ENCODE data around the gene SLC22A7. TPM values are rescaled to one million over a fixed set of nuclear protein-coding genes. Genes with fewer than 3 reads are reported as not detected.

SLC22A7 gene
- total RNA-seq, 2 donors from 2014 or later: not detected

DNA sequence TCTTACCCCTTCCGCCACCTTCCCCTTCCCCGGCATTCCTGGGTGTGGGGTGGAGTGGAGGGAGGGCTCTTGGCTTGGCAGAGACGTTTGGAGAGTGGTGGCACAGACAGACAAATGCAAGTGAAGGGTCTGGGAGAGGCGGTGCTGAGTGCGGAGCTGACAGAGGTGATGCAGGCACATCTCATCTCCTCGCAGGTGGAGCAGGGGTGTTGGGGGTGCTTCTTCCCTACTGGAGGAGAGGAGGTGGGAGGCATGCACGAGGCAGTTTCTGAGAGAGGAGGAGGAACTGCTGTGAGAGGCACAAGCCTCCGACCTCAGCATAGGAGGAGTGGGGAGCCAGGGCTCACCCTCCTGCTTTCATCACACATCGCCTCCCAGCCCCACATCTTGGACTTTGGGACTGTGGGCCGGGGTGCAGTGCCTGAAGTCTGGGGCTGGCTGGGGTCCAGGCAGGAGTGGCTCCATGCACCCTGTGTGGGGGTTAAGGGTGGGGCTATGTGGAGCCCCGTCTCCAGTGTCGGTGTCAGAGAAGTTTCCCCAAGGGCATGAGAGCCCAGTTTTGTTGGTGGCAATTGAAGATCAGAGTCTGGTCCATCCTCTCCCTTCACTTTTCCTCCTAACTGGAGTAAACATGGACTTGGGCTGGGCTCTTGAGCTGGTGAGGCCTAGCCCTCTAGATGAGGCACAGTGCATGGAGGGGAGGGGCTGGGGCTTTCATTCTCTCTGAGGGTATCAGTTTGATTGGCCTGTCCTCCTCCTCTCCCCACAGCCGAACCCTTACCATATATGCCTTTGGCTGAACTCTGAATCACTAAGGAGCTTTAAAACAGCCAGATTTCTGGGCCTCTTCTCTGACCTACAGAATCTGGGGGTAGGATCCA lies 20.2 kb upstream of the SLC22A7 start:
- DNase-seq (no peak), ATAC-seq (peak in 1 of 2 donors; percentile 19)
- intact Hi-C loops (cut with DNase I): no loop called here

DNA sequence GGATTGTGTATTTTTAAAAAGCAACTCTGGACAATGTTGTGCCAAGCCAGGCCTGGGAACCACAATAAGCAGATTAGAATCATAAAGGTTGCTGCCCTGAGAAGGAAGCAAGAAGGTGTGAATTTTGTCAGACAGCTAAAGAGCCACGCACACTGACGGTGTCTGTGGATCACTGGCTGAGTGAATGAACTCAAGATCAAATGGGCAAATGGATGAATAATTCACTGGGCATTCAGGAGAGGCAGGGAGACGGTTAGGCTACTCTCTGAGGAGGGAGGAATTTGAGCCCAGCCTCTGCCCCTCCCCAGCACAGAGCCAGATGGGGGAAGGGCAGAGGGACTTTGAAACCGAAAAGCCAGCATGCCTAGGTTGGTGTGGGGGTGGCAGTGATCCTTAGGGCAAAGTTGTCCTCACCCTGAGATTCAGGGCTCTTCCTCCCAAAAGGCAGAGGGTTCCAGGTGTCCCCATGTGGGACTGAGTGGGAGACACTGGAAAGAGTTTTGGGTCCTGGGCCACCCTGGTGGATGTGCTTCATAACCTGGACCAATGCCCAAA lies 19.5 kb upstream of the SLC22A7 start:
- ATAC-seq: peak in 1 of 2 donors; percentile 42
- no peak for DNase-seq
- intact Hi-C loops (cut with DNase I): no loop called here

DNA sequence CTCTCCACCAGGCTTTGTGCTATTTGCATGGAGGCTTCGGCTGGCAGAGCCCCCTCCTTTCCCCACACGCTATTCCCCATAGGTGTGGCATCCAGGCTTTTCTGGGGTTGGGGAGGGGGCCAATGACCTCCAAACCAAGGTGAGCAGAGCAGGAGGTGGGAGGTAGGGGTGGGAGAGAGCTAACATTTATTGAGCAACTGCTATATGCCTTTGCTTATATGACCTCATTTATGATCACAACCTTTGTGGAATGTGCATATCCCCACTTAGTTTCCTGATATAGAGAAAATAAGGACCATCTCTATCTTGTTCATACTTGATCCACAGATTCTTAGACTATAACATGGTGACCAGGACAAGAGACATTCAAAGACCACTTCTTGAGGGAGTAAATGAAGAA lies 17.8 kb upstream of the SLC22A7 start:
- DNase-seq (no peak), ATAC-seq (no peak)
- intact Hi-C loops (cut with DNase I): no loop called here

DNA sequence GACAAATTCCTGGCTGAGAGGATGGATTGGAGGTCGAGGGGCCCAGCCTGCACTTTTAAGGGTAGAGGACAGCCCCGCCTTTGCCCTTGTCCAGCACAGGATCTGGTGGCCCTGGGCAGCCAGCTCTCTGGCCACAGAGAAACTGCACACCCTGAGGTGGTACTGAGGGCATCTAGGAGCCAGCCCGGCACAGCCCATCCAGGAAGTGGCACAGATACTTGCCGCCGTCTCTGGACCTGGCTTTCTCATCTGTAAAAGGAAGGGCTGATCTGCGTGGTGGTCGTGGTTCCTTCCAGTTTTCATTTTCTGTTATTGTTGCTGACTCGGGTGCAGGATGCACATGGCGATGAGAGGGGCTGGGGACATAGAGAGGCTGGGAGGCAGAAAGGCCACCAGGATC lies 16.0 kb upstream of the SLC22A7 start:
- ATAC-seq: no peak

DNA sequence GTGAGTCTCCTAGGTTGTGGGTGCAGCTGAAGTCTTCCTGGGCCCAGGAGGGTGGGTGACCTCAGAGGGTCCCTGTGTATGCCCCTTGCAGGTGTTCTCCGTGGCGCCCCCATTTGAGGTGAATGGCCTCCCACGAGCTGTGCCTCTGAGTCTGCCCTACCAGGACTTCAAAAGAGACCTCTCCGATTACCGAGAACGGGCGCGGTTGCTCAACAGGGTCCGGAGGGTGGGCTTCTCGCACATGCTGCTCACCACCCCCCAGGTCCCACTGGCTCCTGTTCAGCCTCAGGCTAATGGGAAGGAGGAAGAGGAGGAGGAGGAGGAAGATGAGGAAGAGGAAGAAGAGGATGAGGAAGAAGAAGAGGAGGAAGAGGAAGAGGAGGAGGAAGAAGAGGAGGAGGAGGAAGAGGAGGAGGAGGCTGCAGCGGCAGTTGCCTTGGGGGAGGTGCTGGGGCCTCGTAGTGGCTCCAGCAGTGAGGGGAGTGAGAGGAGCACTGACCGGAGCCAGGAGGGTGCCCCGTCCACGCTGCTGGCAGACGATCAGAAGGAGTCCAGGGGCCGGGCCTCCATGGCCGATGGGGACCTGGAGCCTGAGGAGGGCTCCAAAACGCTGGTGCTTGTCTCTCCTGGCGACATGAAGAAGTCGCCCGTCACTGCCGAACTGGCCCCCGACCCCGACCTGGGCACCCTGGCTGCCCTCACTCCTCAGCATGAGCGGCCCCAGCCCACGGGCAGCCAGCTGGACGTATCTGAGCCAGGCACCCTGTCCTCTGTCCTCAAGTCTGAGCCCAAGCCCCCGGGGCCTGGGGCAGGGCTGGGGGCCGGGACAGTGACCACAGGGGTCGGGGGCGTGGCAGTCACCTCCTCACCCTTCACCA lies 15.2 kb upstream of the SLC22A7 start:
- no peak for DNase-seq
- intact Hi-C loops (cut with DNase I): no loop called here
- no peak for ATAC-seq

More for the DNA sequence above, 16.0 kb upstream of the SLC22A7 start:
- no peak for DNase-seq
- intact Hi-C loops (cut with DNase I): no loop called here

DNA sequence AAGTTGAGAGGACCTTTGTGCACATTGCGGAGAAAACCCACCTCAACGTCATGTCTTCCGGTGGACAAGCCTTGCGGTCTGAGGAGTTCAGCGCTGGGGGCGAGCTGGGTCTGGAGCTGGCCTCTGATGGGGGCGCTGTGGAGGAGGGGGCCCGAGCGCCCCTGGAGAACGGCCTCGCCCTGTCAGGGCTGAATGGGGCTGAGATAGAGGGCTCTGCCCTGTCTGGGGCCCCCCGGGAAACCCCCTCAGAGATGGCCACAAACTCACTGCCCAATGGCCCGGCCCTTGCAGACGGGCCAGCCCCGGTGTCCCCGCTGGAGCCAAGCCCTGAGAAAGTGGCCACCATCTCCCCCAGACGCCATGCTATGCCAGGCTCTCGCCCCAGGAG lies 14.6 kb upstream of the SLC22A7 start:
- intact Hi-C loops (cut with DNase I): no loop called here
- ATAC-seq (no peak), DNase-seq (no peak)

DNA sequence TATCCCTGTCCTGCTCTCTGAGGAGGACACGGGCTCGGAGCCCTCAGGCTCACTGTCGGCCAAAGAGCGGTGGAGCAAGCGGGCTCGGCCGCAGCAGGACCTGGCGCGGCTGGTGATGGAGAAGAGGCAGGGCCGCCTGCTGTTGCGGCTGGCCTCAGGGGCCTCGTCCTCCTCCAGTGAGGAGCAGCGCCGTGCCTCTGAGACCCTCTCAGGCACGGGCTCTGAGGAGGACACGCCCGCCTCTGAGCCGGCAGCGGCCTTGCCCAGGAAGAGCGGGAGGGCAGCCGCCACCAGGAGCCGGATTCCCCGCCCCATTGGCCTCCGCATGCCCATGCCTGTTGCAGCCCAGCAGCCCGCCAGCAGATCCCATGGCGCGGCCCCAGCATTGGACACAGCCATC lies 14.2 kb upstream of the SLC22A7 start:
- intact Hi-C loops (cut with DNase I): no loop called here
- ATAC-seq (no peak), DNase-seq (no peak)

DNA sequence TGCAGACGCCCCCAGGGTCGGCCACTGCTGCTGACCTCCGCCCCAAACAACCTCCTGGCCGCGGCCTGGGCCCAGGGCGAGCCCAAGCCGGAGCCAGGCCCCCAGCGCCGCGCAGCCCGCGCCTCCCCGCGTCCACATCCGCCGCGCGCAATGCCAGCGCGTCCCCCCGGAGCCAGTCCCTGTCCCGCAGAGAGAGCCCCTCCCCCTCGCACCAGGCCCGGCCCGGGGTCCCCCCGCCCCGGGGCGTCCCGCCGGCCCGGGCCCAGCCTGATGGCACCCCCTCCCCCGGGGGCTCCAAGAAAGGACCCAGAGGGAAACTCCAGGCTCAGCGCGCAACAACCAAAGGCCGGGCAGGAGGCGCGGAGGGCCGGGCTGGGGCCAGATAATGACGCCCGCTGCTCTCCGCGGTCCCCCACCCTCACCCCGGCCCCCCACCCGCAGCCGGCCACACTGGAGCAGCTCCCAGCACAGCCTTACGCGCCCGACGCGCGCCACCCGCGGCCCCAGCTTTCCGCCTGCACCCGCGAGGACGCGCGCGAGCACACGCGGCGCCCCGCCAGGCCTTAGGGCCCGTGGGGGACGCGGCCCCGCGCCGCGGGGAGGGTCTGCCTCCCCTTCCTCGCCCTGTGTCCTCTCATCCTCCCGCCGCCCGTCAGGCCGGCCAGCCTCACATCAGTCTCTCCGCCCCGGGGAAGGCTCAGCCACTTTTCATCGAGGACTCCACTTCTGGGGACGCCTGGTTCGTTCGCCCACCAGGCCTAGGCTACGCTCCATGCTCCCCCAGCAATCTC lies 12.9 kb upstream of the SLC22A7 start:
- intact Hi-C loops (cut with DNase I): no loop called here
- DNase-seq: no peak
- peak in 1 of 2 donors; percentile 41 for ATAC-seq

DNA sequence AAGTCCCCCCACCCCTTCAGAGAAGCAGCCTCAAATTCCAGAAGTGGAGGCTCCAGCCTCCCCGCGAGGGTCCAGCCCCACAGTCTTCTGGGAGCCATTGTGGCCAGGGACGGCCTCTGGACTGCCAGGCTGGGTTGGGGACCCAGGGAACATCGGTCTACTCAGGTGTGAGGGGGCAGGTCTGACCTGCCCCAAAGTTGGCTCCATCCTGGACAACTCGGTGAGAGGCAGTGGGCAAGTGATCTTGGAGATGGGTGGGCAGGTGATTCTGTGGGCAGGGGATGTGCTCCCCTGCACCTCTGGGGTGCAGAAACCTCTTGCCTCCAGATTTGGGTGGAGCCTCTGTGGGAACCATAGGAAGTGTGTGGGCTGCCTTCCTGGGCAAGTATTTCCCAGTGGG lies 12.2 kb upstream of the SLC22A7 start:
- intact Hi-C loops (cut with DNase I): no loop called here
- ATAC-seq (no peak), DNase-seq (no peak)

DNA sequence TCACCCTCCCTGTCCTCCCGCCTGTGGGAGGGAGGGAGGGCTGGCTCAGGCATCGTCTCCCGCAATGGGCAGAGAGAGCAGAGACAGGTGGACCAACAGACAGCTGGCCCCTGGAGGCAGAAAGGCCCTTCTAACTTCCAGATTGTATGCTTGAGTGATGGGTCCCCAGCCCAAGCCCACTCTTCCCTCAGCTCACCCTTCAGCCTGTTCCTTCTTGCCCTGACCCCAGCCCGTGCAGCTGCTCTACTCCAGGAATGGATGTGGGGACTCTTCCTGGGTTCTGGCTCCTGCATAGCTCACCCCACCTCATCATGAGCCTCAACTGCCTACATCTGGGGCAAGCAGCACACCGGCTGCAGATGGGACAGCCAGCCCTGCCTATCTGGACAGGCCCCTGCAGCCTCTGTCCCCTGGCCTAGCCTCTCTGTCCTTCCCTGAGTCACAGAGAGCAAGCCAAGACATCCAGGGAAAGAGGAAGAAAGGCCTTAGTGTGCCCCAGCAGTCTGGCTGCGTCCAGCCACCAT lies 11.5 kb upstream of the SLC22A7 start:
- DNase-seq: no peak
- ATAC-seq: no peak
- intact Hi-C loops (cut with DNase I): no loop called here

DNA sequence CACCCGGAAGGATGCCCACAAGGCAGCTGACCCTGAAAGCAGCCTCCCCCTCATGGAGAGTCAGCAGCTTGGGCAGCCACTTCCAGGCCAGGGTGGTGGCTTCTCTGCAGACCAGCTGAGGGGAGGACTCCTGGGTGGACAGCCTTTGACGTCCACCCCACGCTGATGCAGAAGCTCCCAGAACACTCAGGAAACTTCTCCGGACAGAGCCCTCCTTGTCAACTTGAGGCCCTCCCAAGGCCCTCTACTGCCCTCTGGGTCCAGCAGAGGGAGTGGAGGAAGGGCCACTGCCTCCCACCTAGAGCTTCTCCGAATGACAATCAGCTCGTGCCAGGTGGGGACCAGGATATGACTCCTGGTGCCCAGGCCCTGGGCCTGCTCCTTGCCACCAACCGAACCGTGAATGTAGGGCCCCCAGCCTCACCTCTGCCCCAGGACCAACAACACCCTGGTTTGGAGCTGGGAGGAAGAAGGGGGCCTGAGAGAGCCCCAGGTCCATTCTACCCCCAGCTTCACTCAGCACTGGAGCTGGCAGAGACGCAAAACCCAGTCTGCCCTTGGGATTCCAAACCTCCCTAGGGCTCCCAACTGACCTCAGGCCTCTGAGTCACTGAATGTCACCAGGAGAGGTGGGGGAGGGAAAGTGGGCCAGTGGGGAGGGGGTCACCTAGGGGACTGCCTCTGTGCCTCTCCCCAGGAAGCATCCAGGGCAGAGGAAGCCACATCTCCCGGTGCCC lies 10.9 kb upstream of the SLC22A7 start:
- no peak for ATAC-seq

DNA sequence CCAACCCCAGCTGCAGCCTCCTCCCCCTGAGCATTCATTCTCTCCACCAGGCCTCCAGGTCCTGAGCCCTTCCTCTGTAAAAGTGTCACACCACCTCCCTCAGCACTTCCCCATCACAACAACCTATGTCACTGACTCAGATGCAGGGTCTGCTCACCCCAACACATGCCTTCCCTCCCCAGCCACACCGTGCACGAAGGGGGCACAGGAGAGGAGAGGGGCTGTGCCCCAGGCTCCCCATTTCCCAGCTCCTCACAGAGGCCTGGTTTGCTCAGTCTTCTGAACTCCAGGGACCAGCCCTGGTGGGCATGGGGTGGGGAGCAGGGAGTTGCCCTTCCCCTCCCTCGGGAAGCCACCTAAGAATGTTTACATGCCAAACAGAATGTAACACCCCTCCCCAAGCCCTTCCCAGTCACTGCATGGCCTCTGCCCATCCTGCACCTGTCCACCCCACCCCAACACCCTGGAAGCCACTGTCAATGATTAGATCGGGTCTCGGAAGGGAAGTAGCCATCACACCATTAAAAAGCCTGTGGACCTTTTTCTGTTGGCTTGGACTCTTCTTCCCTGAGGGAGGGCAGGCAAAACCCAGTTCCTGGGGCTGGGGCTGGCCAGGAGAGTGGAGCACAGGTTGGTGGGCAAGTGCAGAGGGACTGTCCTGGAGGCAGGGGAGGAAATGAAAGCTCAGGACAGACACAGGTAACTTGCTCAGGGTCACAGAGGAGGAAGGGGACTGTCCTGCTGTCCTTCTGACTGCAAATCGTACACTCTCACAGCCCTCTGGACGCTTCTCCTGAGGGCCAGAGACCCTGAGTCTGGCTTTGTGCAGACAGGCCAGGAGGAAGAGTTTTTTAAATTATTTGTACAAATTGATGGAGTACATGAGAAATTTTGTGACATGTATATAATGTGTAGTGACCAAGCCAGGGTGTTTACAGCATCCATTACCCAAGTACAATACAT lies 10.1 kb upstream of the SLC22A7 start:
- DNase-seq (no peak), ATAC-seq (no peak)
- intact Hi-C loops (cut with DNase I): no loop called here

More for the DNA sequence above, 10.9 kb upstream of the SLC22A7 start:
- intact Hi-C loops (cut with DNase I): no loop called here
- DNase-seq: no peak

DNA sequence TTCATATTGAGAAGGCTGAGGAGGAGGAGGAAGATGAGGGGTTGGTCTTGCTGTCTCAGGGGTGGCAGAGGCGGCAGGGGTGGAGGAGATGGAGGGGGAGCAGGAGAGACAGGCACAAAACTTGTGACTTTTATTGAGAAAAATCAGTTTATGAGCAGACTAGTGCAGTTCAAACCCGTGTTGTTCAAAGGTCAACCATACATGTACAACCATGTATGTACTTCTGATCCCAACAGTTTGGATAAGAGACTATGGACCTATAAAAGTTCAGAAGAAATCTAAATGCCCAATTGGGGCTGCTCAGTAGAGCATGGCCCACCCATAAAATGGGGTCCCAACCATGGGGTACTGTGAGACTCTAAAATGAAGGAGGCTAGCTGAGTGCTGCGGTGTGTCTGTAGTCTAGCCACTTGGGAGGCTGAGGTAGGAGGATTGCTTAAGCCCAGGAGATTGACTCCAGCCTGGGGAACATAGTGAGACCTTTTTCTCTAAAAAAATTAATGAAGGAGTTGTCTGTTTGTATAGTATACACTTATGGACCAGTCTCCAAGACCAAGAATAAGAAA lies 7.6 kb upstream of the SLC22A7 start:
- ATAC-seq: no peak
- DNase-seq: no peak
- intact Hi-C loops (cut with DNase I): no loop called here

DNA sequence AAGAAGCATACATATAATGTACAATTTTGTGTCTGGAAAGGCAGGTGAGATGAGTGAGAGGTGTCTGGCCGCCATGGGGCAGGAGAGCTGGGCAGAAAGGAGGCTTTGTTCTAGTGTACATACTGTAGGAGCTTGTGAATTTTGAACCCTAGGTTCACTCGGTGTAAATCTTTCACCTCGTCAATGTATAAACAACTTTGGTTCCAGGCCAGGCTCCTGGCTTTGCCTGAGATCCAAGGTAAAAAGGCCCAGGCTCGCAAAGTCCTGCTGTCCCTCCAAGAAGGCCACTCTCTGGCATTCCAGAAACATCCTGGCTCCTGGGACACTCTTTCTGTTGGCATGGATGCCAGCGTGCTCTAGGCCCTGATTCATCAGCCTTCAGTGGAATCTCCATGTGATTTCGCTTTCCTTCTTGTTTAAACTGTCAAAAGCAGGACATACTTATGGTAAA lies 7.1 kb upstream of the SLC22A7 start:
- intact Hi-C loops (cut with DNase I): no loop called here
- ATAC-seq (no peak), DNase-seq (no peak)

DNA sequence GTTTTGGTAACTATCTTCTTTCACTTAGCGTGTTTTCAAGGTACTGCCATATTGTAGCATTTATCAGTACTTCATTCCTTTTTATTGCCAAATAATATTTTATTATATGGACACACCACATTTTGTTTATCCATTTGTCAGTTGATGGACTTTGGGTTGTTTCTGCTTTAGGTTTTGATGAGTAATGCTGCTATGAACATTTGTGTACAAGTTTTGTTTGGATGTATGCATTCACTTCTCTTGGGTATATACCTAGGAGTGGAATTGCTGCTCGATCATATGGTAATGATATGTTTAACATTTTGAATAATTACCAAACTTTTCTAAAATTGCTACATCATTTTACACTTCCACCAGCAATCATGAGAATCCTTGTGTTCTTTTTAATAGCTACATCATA lies 6.4 kb upstream of the SLC22A7 start:
- no peak for DNase-seq
- no peak for ATAC-seq
- intact Hi-C loops (cut with DNase I): no loop called here

DNA sequence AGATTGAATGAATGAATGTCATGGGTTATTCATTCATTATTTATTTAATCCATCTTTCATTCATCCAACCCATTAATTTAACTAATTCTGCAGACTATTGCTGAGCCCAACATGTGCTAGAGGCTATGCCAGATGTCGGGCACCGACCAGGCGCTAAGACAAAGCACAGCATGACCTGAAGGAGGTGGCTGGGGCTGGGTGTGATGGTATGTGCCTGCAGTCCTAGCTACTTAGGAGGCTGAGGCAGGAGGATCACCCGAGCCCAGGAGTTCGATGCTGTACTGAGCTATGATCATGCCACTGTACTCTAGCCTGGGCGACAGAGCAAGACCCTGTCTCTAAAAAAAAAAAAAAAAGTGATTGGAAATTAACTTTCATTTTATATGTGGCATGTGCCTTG lies 5.7 kb upstream of the SLC22A7 start:
- ATAC-seq (no peak), DNase-seq (no peak)
- intact Hi-C loops (cut with DNase I): no loop called here

DNA sequence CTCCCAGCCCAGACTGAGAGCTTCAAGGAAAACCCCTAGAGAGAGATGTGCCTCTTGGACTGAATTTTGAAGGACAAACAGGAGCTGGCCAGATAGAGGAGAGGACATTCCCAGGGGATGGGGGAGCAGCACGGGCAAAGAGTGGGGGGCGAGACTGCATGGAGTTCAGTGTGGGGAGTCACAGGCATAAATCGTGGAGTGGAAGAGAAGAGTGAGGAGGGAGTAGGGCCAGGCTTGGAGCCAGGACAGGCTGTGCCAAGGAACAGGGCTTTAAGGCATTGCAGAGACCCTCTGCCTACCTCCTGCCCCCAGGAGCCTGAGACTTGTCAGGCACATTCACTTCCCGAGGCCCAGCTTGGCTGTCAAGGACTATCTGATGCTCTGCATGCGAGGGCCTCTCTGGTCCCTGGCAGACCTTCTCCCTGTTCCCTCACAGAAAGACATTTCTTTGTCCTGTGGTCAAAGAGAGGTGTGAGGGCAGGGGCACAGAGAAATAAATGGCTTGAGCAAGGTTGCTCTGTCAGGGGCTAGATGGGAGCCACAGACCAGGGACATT lies 5.2 kb upstream of the SLC22A7 start:
- no peak for DNase-seq
- ATAC-seq: no peak
- intact Hi-C loops (cut with DNase I): no loop called here
